Activated T-helper 1 cell treated with anti-CD3 and anti-CD28 coated beads, Interleukin-12 subunit alpha, Interleukin-12 subunit beta, Interleukin-2, Interleukin-4 antibody, amounts not matched to agents 30 ng/mL and 10 ng/mL and 1 ng/mL, durations not matched to agents 14 hours and 24 hours and 36 hours (primary cell): ENCODE data around the gene FAM234B. TPM values are rescaled to one million over a fixed set of nuclear protein-coding genes. Genes with fewer than 3 reads are reported as not detected.
"Not testable (repeated sequence)": the region's sequence is repeated elsewhere in the genome, so short reads cannot be mapped to it uniquely, and the experiment has no call there.

Experiments used
- DNase-seq: peaks from one replicate; pipeline ENCODE4 v3.0.0; 2021; ENCODE audit warnings: low spot score
- H3K27ac Mint-ChIP-seq: one replicate; pipeline ENCODE4 v1.8.0; 2021; ENCODE audit warnings: mild to moderate bottlenecking, mixed read lengths
- H3K27me3 Mint-ChIP-seq: one replicate; pipeline ENCODE4 v1.8.0; 2022; ENCODE audit warnings: mild to moderate bottlenecking, moderate library complexity, mixed read lengths; ENCODE audit not compliant: insufficient read depth
- H3K36me3 Mint-ChIP-seq: one replicate; pipeline ENCODE4 v1.8.0; 2021; ENCODE audit warnings: low read depth, mixed read lengths
- H3K4me1 Mint-ChIP-seq: one replicate; pipeline ENCODE4 v1.8.0; 2021; ENCODE audit warnings: low read depth, mixed read lengths
- H3K4me3 Mint-ChIP-seq: one replicate; pipeline ENCODE4 v1.8.0; 2021; ENCODE audit warnings: mild to moderate bottlenecking, moderate library complexity, mixed read lengths
- H3K9me3 Mint-ChIP-seq: one replicate; pipeline ENCODE4 v1.8.0; 2021; ENCODE audit warnings: mixed read lengths
- intact Hi-C: fragments of 100-400 bp; cut with micrococcal nuclease; formaldehyde crosslinking; loops from one replicate; pipeline ENCODE4 v1.15.1; 2024
- total RNA-seq: library from RNA; stranded (reverse); gene quantifications from 2 replicates; pipeline ENCODE4 v1.2.3, GENCODE V29; 2022

The FAM234B gene
- total RNA-seq, 1 donor from 2014 or later, result 6.0 TPM

DNA sequence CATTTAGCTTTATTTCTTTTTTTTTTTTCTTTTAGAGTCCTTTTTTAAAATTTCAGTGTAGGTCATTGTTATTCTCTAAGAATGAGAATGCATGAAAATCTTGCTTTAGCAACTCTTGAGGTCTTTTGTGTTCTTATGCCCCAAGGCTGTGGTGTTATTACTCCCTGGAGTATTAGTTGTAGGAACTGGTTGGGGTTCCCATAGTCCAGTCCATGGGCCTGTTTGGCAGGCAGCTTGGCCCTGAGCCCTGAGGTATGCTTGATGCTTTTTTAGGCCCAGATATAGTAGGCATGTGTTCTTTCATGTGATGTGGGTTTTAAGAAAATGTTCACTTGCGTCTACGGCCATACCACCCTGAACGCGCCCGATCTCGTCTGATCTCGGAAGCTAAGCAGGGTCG, 1.6 kb downstream of the FAM234B start:
- no peak overlapping the region for H3K27ac Mint-ChIP-seq
- H3K36me3 Mint-ChIP-seq, result no peaks in the 10 kb centered on the region
- no peak for DNase-seq
- H3K4me1 Mint-ChIP-seq, result peaks cover 4% of the 10 kb centered on the region
- intact Hi-C loops, result loop anchor here (5.0 kb wide), 1 partner anchor 151 kb away; the partner anchor contains the start of gene EMP1
- peak overlapping the region; percentile 83 for H3K4me3 Mint-ChIP-seq
- peaks cover 17% of the 10 kb centered on the region for H3K27me3 Mint-ChIP-seq
- no peaks in the 10 kb centered on the region for H3K9me3 Mint-ChIP-seq

DNA sequence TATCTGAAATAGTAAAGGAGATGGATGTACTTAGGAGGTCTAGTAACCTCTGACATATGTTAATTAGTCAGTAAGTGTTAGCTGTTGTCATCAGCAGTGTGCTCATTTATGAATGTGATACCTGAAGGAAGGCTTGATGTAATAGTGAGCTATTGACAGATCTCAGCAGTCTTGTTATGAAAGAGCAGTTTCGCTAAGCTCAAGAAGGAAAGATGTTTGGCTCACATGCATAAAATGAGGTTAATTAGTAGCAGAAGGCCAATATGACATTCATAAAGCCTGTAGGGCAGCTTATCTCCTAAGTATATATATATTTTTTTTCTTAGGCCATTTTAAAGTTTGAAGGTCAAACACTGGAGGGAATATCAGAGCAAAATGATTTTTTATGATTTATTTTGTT, 2.8 kb downstream of the FAM234B start:
- no peak for DNase-seq
- Mint-ChIP-seq H3K4me3 (no peak overlapping the region), H3K36me3 (peaks cover 2% of the 10 kb centered on the region), H3K9me3 (no peaks in the 10 kb centered on the region), H3K4me1 (peaks cover 4% of the 10 kb centered on the region), H3K27ac (no peak overlapping the region), H3K27me3 (peaks cover 14% of the 10 kb centered on the region)
- intact Hi-C loops, result loop anchor here (5.0 kb wide), 1 partner anchor 150 kb away; the partner anchor contains the start of gene EMP1

DNA sequence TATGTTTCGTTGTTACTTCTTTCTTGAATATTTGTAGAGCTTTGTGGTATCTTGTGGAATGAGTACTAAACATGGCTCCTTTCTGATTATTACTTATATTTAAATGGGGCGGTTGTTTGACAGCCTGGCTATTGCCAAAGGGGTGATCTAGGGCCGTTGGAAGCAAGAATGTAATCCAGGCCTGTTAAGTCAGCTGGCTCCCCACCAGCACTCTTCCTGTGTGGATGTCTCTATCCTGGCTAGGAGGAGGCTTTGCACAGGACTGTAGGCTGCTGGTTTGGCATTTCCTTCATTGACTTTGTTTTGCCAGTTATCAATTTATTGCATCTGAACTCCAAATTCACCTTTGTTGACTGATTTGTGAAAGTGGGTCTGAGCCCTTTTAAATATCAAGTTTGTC, 5.6 kb downstream of the FAM234B start:
- no peak overlapping the region for H3K4me3 Mint-ChIP-seq
- H3K4me1 Mint-ChIP-seq, result peaks cover 9% of the 10 kb centered on the region
- H3K36me3 Mint-ChIP-seq, result peaks cover 4% of the 10 kb centered on the region
- DNase-seq, result no peak
- intact Hi-C loops, result loop anchor here (5.0 kb wide), 1 partner anchor 147 kb away; the partner anchor contains the start of gene EMP1
- no peak overlapping the region for H3K27ac Mint-ChIP-seq
- peaks cover 8% of the 10 kb centered on the region for H3K9me3 Mint-ChIP-seq
- H3K27me3 Mint-ChIP-seq, result peaks cover 3% of the 10 kb centered on the region

DNA sequence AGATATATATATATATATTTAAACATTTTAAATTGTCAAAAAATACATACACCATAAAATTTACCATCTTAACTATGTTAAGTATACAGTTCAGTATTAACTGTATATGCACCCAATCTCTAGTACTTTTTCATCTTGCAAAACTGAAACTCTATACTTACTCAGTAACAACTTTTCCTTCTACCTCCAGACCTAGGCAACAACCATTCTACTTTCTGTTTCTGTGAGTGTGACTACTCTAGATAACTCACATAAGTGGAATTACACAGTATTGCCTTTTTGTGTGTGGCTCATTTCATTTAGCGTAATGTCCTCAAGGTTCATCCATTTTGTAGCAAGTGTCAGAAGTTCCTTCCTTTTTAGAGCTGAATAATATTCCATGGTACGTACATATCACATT, 8.2 kb downstream of the FAM234B start:
- intact Hi-C loops, result loop anchor here (2.0 kb wide), 1 partner anchor 52 kb away; the partner anchor contains the start of gene HEBP1
- Mint-ChIP-seq H3K36me3 (peaks cover 4% of the 10 kb centered on the region), H3K27ac (no peak overlapping the region), H3K4me3 (no peak overlapping the region), H3K27me3 (no peaks in the 10 kb centered on the region), H3K9me3 (peaks cover 8% of the 10 kb centered on the region), H3K4me1 (peaks cover 5% of the 10 kb centered on the region)
- no peak for DNase-seq

DNA sequence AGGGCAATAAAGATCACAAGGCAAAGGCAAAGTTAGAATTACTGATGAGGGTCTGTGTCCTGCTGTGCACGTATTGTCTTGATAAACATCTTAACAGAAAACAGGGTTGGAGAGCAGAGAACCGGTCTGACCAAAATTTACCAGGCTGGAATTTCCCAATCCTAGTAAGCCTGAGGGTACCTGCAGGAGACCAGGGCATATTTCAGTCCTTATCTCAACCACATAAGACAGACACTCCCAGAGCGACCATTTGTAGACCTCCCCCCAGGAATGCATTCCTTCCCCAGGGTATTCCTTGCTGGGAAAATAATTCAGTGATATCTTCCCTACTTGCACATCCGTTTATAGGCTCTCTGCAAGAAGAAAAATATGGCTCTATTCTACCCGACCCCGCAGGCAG, 9.4 kb downstream of the FAM234B start:
- not testable (repeated sequence) for H3K4me3 Mint-ChIP-seq, H3K27ac Mint-ChIP-seq, DNase-seq, H3K36me3 Mint-ChIP-seq, H3K4me1 Mint-ChIP-seq, H3K27me3 Mint-ChIP-seq, H3K9me3 Mint-ChIP-seq
- intact Hi-C loops, result loop anchor here (2.0 kb wide), 1 partner anchor 53 kb away; the partner anchor contains the start of gene HEBP1

DNA sequence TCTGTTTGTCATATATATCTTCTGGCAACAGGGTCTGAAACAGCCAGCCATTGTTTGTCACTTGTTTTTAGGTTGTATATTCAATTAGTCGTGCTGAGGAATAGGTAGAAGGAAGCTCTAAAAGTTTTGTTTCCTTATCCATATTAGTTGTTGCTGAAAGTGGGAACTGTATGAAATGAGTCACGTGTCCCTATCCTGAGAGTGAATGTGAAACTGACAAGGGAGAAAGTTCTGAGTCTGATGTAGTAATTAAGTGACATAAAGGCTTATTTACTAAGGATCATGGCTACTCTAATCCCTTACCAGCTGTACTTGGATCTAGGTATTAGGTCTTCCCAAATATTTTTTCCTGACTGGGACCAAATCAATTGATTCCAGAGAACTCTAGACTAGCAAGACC, 16.4 kb downstream of the FAM234B start:
- Mint-ChIP-seq H3K27me3 (no peaks in the 10 kb centered on the region), H3K4me1 (no peaks in the 10 kb centered on the region), H3K36me3 (peaks cover 4% of the 10 kb centered on the region), H3K4me3 (no peak overlapping the region), H3K9me3 (no peaks in the 10 kb centered on the region), H3K27ac (no peak overlapping the region)
- no peak for DNase-seq
- intact Hi-C loops, result no loop called here

DNA sequence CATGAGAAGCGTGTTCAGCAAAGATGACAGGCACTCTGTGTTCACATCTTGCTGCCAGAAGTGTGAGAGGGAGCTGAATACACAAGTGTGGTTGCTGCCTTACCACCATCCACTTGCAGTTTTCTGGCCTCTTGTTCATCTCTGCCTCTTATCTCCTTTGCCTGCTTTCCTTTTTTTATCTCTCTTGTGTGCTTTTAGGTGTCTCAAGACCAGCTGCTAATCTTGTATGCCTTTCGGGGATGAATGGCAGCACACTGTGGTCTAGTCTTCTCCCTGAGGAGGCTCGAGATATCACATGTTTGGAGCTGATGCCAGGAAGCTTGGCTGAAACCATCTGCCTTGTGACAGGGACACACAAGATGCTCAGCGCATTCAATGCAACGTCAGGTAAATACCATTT, 17.2 kb downstream of the FAM234B start:
- H3K36me3 Mint-ChIP-seq, result peaks cover 4% of the 10 kb centered on the region
- no peaks in the 10 kb centered on the region for H3K27me3 Mint-ChIP-seq
- H3K9me3 Mint-ChIP-seq, result no peaks in the 10 kb centered on the region
- H3K4me1 Mint-ChIP-seq, result no peaks in the 10 kb centered on the region
- DNase-seq, result no peak
- H3K4me3 Mint-ChIP-seq, result no peak overlapping the region
- intact Hi-C loops, result no loop called here
- no peak overlapping the region for H3K27ac Mint-ChIP-seq

DNA sequence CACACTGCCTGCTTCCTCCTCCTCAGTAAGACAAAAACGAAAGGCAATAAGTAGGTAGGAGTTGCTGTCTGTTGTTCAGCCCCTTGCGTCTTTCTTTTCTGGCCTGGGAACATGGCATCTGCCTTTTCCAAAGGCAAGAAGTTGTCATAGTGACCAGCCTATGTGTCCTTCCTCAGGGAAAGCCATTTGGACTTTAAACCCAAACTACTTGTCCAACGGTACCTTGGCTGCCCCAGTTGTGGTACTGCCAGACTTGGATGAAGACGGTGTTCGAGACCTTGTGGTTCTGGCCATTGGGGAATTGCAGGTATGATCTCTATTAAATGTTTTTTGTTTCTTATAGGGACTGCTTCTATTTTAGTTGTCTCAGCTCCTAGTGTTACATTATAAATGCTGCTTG, 18.5 kb downstream of the FAM234B start:
- H3K36me3 Mint-ChIP-seq, result peaks cover 8% of the 10 kb centered on the region
- H3K27me3 Mint-ChIP-seq, result no peaks in the 10 kb centered on the region
- H3K9me3 Mint-ChIP-seq, result no peaks in the 10 kb centered on the region
- peaks cover 6% of the 10 kb centered on the region for H3K4me1 Mint-ChIP-seq
- no peak overlapping the region for H3K4me3 Mint-ChIP-seq
- DNase-seq, result no peak
- no peak overlapping the region for H3K27ac Mint-ChIP-seq
- intact Hi-C loops, result no loop called here

DNA sequence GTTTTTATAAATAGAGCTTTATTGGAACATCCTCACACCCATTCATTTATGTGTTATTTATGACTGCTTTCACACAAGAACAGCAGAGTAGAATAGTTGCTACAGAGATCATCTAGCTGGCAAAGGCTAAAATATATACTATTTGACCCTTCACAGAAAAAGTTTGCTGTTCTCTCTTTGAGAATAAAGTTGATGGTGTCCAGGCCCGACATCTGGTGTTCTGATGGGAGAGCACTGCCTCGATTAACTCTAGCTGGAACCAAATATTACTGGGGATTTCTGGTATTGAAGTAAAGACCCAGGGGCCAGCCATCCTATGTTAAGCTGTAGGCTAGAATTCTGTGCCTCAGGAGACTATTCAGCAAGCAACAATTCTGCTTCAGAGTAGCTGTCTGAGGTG, 21.8 kb downstream of the FAM234B start:
- no peak for DNase-seq
- H3K36me3 Mint-ChIP-seq, result peaks cover 10% of the 10 kb centered on the region

DNA sequence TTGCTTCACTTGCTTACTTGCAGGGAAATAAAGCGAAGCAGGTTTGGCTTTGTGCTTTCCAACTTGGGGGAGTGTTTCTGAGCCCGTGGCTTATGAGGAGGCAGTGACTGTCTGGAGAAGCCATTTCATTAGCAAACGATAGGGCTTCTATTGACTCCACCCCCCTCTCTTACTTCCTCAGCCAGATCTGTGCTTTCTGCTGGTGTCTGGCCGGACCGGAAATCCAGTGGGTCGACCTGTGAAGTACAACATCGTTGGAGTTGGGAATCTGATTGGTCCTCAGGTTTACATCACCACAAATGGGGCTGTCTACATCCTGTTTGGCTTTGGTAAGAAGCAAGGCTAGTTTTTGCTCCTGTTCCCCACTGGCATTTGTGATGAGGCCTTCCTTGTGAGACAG, 22.3 kb downstream of the FAM234B start:
- DNase-seq, result no peak
- Mint-ChIP-seq H3K4me3 (no peak overlapping the region), H3K9me3 (no peaks in the 10 kb centered on the region), H3K4me1 (peaks cover 6% of the 10 kb centered on the region), H3K36me3 (peaks cover 11% of the 10 kb centered on the region), H3K27me3 (no peaks in the 10 kb centered on the region), H3K27ac (no peak overlapping the region)
- intact Hi-C loops, result no loop called here

More for the DNA sequence above, 21.8 kb downstream of the FAM234B start:
- H3K27me3 Mint-ChIP-seq, result no peaks in the 10 kb centered on the region
- no peak overlapping the region for H3K4me3 Mint-ChIP-seq
- intact Hi-C loops, result no loop called here
- H3K27ac Mint-ChIP-seq, result no peak overlapping the region
- H3K4me1 Mint-ChIP-seq, result peaks cover 6% of the 10 kb centered on the region
- no peaks in the 10 kb centered on the region for H3K9me3 Mint-ChIP-seq

DNA sequence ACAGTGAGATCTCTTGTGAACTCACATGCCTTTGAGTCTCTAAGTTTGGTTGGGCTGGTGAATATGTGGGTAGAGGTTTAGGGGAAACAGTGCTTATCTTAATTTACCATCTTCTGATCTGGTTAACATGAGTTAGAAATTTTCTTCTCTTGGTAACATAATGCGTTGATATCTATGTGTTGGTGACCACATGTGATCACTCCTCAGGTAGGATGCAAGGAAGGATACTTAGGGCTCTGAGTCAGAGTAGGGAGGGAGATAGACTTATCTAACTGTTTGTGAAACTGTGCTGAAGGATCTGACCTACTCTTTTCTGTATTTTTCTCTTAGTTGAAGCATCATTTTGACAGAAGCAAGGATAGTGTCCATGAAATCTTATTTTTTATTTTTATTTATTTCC, 23.1 kb downstream of the FAM234B start:
- H3K4me3 Mint-ChIP-seq, result no peak overlapping the region
- H3K9me3 Mint-ChIP-seq, result no peaks in the 10 kb centered on the region
- H3K27me3 Mint-ChIP-seq, result no peaks in the 10 kb centered on the region
- peaks cover 12% of the 10 kb centered on the region for H3K36me3 Mint-ChIP-seq
- H3K27ac Mint-ChIP-seq, result no peak overlapping the region
- intact Hi-C loops, result no loop called here
- no peak for DNase-seq
- peaks cover 6% of the 10 kb centered on the region for H3K4me1 Mint-ChIP-seq

DNA sequence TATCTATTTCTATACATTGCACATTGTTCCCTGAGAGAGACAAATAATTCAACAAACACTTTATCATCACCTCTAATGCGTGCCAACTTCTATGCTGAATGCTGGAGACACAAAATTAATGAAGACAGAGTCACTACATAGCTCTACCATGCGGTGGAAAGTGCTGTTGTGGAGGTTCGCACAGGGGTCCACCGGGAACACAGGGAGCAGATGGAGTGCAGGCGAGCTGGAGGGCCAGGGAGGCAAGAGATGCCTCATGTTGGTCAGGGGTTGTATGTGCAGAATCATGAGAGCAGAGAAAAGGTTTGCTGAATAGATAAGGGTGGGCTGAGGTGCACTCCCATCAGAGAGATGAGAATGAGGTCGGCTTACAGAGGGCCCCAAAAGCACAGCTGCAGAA, 25.2 kb downstream of the FAM234B start:
- no peaks in the 10 kb centered on the region for H3K27me3 Mint-ChIP-seq
- DNase-seq, result no peak
- intact Hi-C loops, result no loop called here
- no peak overlapping the region for H3K4me3 Mint-ChIP-seq
- peaks cover 6% of the 10 kb centered on the region for H3K4me1 Mint-ChIP-seq
- no peak overlapping the region for H3K27ac Mint-ChIP-seq
- peaks cover 14% of the 10 kb centered on the region for H3K36me3 Mint-ChIP-seq
- H3K9me3 Mint-ChIP-seq, result no peaks in the 10 kb centered on the region

DNA sequence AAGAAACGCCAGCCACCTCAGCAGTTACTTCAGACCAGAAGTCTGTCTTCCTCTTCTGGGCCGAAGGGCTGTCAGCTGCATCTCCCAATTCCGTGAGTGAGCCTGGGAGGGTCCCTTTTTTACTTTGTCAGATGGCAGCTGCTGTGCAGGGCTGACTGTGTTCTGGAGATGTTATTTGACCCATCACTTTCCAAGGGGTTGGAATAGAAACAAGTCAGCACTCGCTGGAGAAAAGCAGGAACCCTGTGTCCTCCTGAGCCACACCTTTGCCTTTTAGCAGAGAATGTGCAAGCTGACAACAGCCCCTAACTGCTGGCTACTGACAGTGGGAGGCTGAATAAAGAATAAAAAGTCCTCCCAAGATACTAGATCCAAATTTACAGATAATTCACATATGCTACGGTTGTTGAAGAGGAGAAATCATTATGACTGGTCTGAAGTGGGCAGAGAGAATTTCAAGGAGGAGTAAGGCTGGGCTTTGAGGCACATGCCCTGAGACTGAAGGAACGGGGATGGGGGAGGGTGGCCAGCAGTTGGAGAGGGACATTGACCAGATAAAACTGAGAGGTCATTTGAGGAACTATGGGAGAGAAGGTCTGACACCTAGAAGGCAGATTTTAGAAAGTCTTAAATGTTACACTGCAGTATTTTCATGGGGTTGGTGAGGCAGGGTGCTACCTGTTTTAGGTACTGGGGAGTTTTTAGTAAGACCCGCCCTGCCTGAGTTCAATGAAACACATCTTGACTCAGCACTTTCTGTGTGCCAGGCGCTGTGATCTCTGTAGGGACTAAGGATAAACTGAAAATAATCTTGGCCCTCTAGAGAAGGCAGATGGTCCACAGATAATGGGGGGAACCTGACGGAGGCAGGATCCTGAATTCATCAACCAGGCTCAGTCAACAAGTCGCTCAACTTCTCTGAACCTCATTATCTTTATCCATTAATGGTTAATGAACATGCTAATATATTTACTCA, 27.4 kb downstream of the FAM234B start:
- Mint-ChIP-seq H3K4me1 (peaks cover 6% of the 10 kb centered on the region), H3K27ac (no peak overlapping the region), H3K4me3 (no peak overlapping the region), H3K36me3 (peaks cover 16% of the 10 kb centered on the region), H3K27me3 (no peaks in the 10 kb centered on the region), H3K9me3 (no peaks in the 10 kb centered on the region)
- intact Hi-C loops, result no loop called here
- DNase-seq, result no peak
